ENCODE data around the gene FERMT1.

- TF ChIP-seq POLR2A (IDR thresholded peaks at IDR 0.05; ENCODE audit: low read length), result no peak
- no peak for TF ChIP-seq GATA1 (IDR thresholded peaks at IDR 0.05; ENCODE audit: low read depth, low read length)
Observed at GRCh38 chr20:6066582-6066981, 56.2 kb downstream of the FERMT1 start.

Data from erythroblast (primary cell).